Measurements from ENCODE around the gene VAMP7. TPM values are rescaled to one million over a fixed set of nuclear protein-coding genes. Genes with fewer than 3 reads are reported as not detected.
"Not testable (repeated sequence)": the region's sequence is repeated elsewhere in the genome, so short reads cannot be mapped to it uniquely, and the experiment has no call there.

The VAMP7 gene
- total RNA-seq, 1 experiment from 2014 or later: 86.1 TPM

- Histone ChIP-seq H3K36me3 (no peaks in the 10 kb centered on the region), H3K27me3 (replicated peaks) (no peaks in the 10 kb centered on the region), H3K4me3 (no peak overlapping the region), H3K9me3 (replicated peaks) (no peaks in the 10 kb centered on the region), H3K27ac (no peak overlapping the region), H3K4me1 (replicated peaks) (no peaks in the 10 kb centered on the region)
- DNase-seq (ENCODE audit: low read depth in 1 of 2, low spot score in 2 of 2): no peak
Measured at GRCh38 chrX:155983326-155983725, 102.2 kb downstream of the VAMP7 start.

- H3K27ac ChIP-seq: no peak overlapping the region
- H3K36me3 ChIP-seq: no peaks in the 10 kb centered on the region
- no peaks in the 10 kb centered on the region for H3K27me3 ChIP-seq (replicated peaks)
- no peaks in the 10 kb centered on the region for H3K9me3 ChIP-seq (replicated peaks)
- H3K4me1 ChIP-seq (replicated peaks): no peaks in the 10 kb centered on the region
- DNase-seq (ENCODE audit: low read depth in 1 of 2, low spot score in 2 of 2): no peak
- no peak overlapping the region for H3K4me3 ChIP-seq
Measured at GRCh38 chrX:155985208-155985607, 104.1 kb downstream of the VAMP7 start.

- H3K4me3 ChIP-seq; H3K9me3 ChIP-seq (replicated peaks); H3K4me1 ChIP-seq (replicated peaks); DNase-seq (ENCODE audit: low read depth in 1 of 2, low spot score in 2 of 2); H3K36me3 ChIP-seq; H3K27me3 ChIP-seq (replicated peaks); H3K27ac ChIP-seq: not testable (repeated sequence)
Measured at GRCh38 chrX:155986995-155987394, 105.8 kb downstream of the VAMP7 start.

DNA sequence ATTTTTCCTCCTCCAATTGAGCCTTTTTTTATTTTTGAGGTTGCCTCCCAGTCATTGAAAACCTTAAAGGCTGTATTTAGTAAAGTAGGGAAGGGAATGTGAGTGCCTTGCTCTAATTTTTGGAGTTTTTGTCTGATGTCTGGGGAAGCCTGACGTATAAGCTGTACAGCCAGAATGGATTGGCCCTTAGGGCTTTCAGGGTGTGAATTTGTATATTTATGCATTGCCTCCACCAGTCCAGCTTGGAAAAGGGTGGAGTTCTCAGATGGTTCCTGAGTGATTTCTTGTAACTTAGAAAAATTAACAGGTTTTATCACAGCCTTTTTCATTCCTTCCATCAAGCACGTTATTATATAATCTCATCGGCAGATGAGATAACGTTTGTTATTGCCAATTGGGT, 107.7 kb downstream of the VAMP7 start:
- no peaks in the 10 kb centered on the region for H3K27me3 ChIP-seq (replicated peaks)
- H3K9me3 ChIP-seq (replicated peaks): no peaks in the 10 kb centered on the region
- H3K4me1 ChIP-seq (replicated peaks): no peaks in the 10 kb centered on the region
- H3K4me3 ChIP-seq: no peak overlapping the region
- no peaks in the 10 kb centered on the region for H3K36me3 ChIP-seq
- DNase-seq (ENCODE audit: low read depth in 1 of 2, low spot score in 2 of 2): no peak
- H3K27ac ChIP-seq: no peak overlapping the region

Other genes with a start within 250 kb of the VAMP7 start
- not detected in 2 replicates for gene IL9R, start 116.4 kb downstream of the VAMP7 start, total RNA-seq (2014; rRNA removed; shearing (Covaris generic))

All from SJSA1 (cell line).